GM21717 (cell line): ENCODE results near the gene TUBB4B.

ENCODE experiments used
- ATAC-seq: cut with Tn5 transposase; IDR thresholded peaks from one replicate; pipeline ENCODE4 v1.9.1; 2021; ENCODE audit warnings: mild to moderate bottlenecking, moderate library complexity; ENCODE audit not compliant: unreplicated experiment

The TUBB4B gene

GRCh38 chr9:137240841-137241489 is at the start of gene TUBB4B:
TUBB4B (plus strand) TSS chr9:137241287; CDS start chr9:137241361, 74 bp downstream.
- ATAC-seq = peak; percentile 59

- no peak for ATAC-seq
Observed at GRCh38 chr9:137191691-137192447, 49.2 kb upstream of the TUBB4B start.

- ATAC-seq = no peak
Observed at GRCh38 chr9:137192448-137192780, 48.7 kb upstream of the TUBB4B start.

GRCh38 chr9:137192859-137193258 is 48.2 kb upstream of the TUBB4B start:
- ATAC-seq = no peak

- ATAC-seq = no peak
Observed at GRCh38 chr9:137193771-137194170, 47.3 kb upstream of the TUBB4B start.

- no peak for ATAC-seq
Observed at GRCh38 chr9:137194388-137194787, 46.7 kb upstream of the TUBB4B start.

- no peak for ATAC-seq
Observed at GRCh38 chr9:137194909-137195308, 46.2 kb upstream of the TUBB4B start.

- ATAC-seq = no peak
Observed at GRCh38 chr9:137195525-137196220, 45.4 kb upstream of the TUBB4B start.

- ATAC-seq = no peak
Observed at GRCh38 chr9:137198051-137198901, 42.8 kb upstream of the TUBB4B start.

- ATAC-seq = no peak
Observed at GRCh38 chr9:137198902-137199283, 42.2 kb upstream of the TUBB4B start.

GRCh38 chr9:137199411-137200121 is 41.5 kb upstream of the TUBB4B start:
- ATAC-seq = no peak

- peak; percentile 81 for ATAC-seq
Observed at GRCh38 chr9:137200311-137201204, 40.5 kb upstream of the TUBB4B start, which contains the start of gene TPRN. TPRN (minus strand) TSS chr9:137200741; CDS start chr9:137200711, 30 bp downstream.

- ATAC-seq = no peak
Observed at GRCh38 chr9:137201205-137201868, 39.8 kb upstream of the TUBB4B start.

GRCh38 chr9:137202966-137203365 is 38.1 kb upstream of the TUBB4B start:
- ATAC-seq = no peak

- no peak for ATAC-seq
Observed at GRCh38 chr9:137204731-137205125, 36.4 kb upstream of the TUBB4B start.

GRCh38 chr9:137205126-137206069 is 35.7 kb upstream of the TUBB4B start, which contains the start of the genes NDOR1 and TMEM203:
NDOR1 (plus strand) TSS chr9:137205700; CDS start chr9:137205778, 78 bp downstream.
TMEM203 (minus strand) TSS chr9:137205648; CDS start chr9:137205414, 234 bp downstream.
- ATAC-seq = no peak

- no peak for ATAC-seq
Observed at GRCh38 chr9:137206602-137207001, 34.5 kb upstream of the TUBB4B start.
